Measurements from ENCODE around the gene LIPM.

GRCh38 chr10:88783724-88784123, 18.8 kb upstream of the LIPM start:
- TF ChIP-seq POLR2A (IDR thresholded peaks at IDR 0.05): no peak
- no peak for TF ChIP-seq POLR2AphosphoS5 (IDR thresholded peaks at IDR 0.05)
